Muscle layer of colon (tissue), 2 donors: Measurements from ENCODE around the gene PATL2.
"Not testable (repeated sequence)": the region's sequence is repeated elsewhere in the genome, so short reads cannot be mapped to it uniquely, and the experiment has no call there.

Source experiments
- H3K27ac ChIP-seq: one replicate; pipeline ENCODE4 v1.7.0; 2013; ENCODE audit warnings: low read depth, mild to moderate bottlenecking, low read length, moderate library complexity
- H3K27me3 ChIP-seq, 2 donors: one replicate each; pipeline ENCODE4 v1.7.0; 2013; ENCODE audit warnings: low read length in 2 of 2, mild to moderate bottlenecking in 2 of 2; ENCODE audit not compliant: insufficient read depth in 2 of 2, control insufficient read depth in 1 of 2
- H3K36me3 ChIP-seq: one replicate; pipeline ENCODE4 v1.7.0; 2013; ENCODE audit warnings: mild to moderate bottlenecking, low read length; ENCODE audit not compliant: insufficient read depth
- H3K4me1 ChIP-seq: one replicate; pipeline ENCODE4 v1.7.0; 2013; ENCODE audit warnings: mild to moderate bottlenecking, low read length; ENCODE audit not compliant: insufficient read depth
- H3K4me3 ChIP-seq, 2 donors: one replicate each; pipeline ENCODE4 v1.7.0; 2013; ENCODE audit warnings: low read length in 2 of 2, low read depth in 1 of 2, mild to moderate bottlenecking in 1 of 2, moderate library complexity in 1 of 2
- H3K9ac ChIP-seq: one replicate; pipeline ENCODE4 v1.7.0; 2013; ENCODE audit warnings: low read length
- H3K9me3 ChIP-seq: one replicate; pipeline ENCODE4 v1.7.0; 2013; ENCODE audit warnings: mild to moderate bottlenecking, low read length
- donor health status: abdominal sarcoma.
- donor health status: Adenocarcinoma of cecum.

PATL2 gene

DNA sequence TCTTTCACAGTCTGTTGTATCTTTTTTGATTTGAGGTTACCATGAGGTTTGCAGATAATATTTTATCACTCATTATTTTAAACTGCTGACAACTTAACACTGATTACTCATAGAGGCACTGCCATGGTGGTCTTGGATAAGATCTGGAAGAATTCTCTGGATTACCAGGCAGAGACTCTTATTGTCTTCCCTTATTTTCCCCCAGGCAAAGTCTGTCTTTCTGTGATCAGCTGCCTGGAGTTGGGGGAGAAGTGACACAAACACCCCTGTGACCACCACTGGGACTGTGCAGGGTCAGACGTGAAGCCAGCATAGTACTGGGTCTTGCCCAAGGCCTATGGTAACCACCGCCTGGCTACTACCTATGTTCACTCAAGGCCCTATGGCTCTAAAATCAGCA lies 4.7 kb downstream of the PATL2 start:
- H3K27ac ChIP-seq: no peak overlapping the region
- H3K9ac ChIP-seq: no peak overlapping the region
- no peak overlapping the region for H3K4me3 ChIP-seq
- no peaks in the 10 kb centered on the region for H3K27me3 ChIP-seq
- H3K36me3 ChIP-seq: no peaks in the 10 kb centered on the region
- H3K4me1 ChIP-seq: peaks cover 4% of the 10 kb centered on the region
- no peaks in the 10 kb centered on the region for H3K9me3 ChIP-seq

DNA sequence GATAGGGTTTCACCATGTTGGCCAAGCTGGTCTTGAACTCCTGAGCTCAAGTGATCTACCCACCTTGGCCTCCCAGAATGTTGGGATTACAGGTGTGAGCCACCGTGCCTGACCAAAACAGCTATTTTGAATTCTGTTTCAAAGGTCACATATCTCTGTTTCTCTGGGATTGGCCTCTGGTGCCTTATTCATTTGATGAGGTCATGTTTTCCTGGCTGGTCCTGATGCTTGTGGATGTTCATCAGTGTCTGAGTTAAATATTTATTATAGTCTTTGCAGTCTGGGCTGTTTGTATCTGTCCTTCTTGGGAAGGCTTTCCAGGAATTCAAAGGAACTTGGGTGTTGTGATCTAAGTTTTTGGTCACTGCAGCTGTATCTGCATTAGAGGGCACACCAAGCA lies 5.1 kb downstream of the PATL2 start:
- Histone ChIP-seq H3K4me1 (peaks cover 4% of the 10 kb centered on the region), H3K27me3 (no peaks in the 10 kb centered on the region), H3K36me3 (no peaks in the 10 kb centered on the region), H3K9me3 (no peaks in the 10 kb centered on the region), H3K4me3 (no peak overlapping the region), H3K9ac (no peak overlapping the region), H3K27ac (no peak overlapping the region)

DNA sequence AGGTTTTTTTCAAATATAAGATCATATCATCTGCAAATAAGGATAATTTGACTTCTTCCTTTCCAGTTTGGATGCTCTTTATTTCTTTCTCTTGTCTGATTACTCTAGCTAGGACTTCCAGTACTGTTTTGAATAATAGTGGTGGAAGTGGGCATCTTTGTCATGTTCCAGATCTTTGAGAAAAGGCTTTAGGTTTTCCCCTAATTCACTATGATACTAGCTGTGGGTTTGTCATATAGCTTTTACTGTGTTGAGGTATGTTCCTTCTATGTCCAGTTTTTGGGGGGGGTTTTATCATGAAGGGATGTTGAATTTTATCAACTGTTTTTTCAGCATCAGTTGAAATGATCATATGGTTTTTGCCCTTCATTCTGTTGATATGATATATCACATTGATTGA lies 10.4 kb downstream of the PATL2 start:
- H3K4me3 ChIP-seq, H3K36me3 ChIP-seq, H3K9me3 ChIP-seq, H3K9ac ChIP-seq, H3K4me1 ChIP-seq, H3K27me3 ChIP-seq, H3K27ac ChIP-seq: not testable (repeated sequence)

DNA sequence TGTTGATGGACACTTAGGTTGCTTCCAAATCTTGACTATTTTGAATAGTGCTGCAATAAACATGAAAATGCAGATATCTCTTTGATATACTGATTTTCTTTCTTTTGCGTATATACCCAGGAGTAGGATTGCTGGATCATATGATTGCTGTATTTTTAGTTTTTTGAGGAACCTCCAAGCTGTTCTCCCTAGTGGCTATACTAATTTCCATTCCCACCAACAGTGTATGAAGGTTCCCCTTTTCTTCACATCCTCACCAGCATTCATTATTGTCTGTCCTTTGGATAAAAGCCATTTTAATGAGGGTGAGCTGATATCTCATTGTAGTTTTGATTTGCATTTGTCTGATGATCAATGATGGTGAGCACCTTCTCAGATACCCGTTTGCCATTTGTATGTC lies 12.5 kb downstream of the PATL2 start:
- no peaks in the 10 kb centered on the region for H3K9me3 ChIP-seq
- no peaks in the 10 kb centered on the region for H3K4me1 ChIP-seq

DNA sequence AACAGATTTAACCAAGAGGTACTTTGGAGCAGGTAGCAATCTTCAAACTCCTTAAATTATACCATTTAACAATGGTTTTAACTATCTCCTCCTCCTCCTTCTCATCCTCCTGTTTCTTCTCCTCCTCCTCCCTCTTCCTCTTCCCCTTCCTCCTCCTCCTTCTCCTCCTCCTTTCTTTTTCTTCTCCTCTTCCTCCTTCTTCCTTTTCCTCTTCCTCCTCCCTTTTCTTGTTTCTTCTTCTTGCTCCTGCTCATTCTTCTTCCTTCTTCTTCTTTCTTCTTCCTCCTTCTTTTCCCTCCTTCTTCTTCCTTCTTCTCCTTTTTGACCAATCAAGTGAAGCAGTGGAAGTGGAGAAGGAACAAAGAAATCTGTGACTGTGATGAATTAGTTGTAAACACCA lies 14.1 kb downstream of the PATL2 start:
- H3K9me3 ChIP-seq: no peaks in the 10 kb centered on the region
- no peaks in the 10 kb centered on the region for H3K27me3 ChIP-seq
- no peak overlapping the region for H3K9ac ChIP-seq
- no peak overlapping the region for H3K4me3 ChIP-seq
- no peaks in the 10 kb centered on the region for H3K4me1 ChIP-seq
- no peak overlapping the region for H3K27ac ChIP-seq
- H3K36me3 ChIP-seq: no peaks in the 10 kb centered on the region

More for the DNA sequence above, 12.5 kb downstream of the PATL2 start:
- no peaks in the 10 kb centered on the region for H3K36me3 ChIP-seq
- no peak overlapping the region for H3K4me3 ChIP-seq
- no peak overlapping the region for H3K27ac ChIP-seq
- no peak overlapping the region for H3K9ac ChIP-seq
- no peaks in the 10 kb centered on the region for H3K27me3 ChIP-seq

DNA sequence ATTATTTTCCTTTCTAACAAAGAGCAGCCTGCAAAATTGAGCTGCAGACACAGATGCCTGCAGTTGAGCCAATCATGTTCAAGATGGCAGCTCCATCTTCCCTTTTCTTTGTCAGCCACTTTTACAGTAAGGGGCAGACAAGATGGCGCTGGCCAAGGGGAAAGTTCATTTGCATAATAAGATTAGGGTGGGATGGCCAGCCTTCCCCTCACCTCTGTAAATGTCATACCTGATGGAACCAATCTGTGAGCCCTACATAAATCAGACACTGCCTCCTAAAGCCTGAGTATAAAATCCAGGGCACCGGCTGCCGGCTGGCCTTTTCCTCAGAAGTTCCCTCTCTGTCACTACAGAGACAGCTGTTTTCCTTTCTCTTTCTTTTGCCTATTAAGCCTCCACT lies 15.8 kb downstream of the PATL2 start:
- H3K4me1 ChIP-seq: no peaks in the 10 kb centered on the region
- H3K27me3 ChIP-seq: no peaks in the 10 kb centered on the region
- H3K9ac ChIP-seq: no peak overlapping the region
- H3K4me3 ChIP-seq: no peak overlapping the region
- H3K9me3 ChIP-seq: no peaks in the 10 kb centered on the region
- no peaks in the 10 kb centered on the region for H3K36me3 ChIP-seq
- H3K27ac ChIP-seq: no peak overlapping the region

DNA sequence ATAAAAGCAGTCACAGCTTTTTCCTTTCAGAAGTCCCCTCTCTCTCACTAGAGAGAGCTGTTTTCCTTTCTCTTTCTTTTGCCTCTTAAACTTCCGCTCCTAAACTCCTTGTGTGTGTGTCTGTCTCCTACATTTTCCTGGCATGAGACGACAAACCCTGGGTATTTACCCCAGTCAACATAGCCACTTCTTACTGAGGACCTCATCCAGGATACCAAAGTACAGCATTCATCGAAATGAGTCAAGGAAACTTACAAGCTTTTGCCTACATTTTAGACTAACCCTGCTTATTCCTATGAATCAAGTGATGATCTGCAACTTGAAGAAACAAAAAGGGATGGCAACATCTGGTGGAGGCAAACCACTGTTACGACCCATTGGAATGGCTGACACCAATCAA lies 16.7 kb downstream of the PATL2 start:
- H3K27ac ChIP-seq: no peak overlapping the region
- H3K4me3 ChIP-seq: no peak overlapping the region
- H3K9me3 ChIP-seq: no peaks in the 10 kb centered on the region
- H3K27me3 ChIP-seq: no peaks in the 10 kb centered on the region
- no peaks in the 10 kb centered on the region for H3K4me1 ChIP-seq
- no peak overlapping the region for H3K9ac ChIP-seq
- no peaks in the 10 kb centered on the region for H3K36me3 ChIP-seq

DNA sequence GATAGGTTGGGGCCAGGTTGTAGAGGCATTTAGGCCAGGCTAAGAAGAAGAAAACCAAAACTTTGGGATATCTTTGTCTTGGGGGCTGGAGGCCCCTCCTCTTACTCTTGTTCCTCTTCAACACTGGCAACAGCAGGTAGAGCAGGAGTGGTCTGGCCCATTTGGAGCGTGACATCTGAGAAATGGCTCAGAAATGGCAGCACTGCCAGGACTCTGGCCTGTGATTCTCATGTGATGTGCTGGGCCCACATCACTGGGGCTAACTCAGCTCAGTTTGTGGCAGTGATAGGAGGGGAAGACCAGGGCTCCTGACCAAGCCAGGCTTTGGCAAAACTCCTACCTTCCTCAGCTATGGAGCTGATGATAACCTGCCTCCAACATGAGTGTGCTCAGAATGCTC lies 18.5 kb downstream of the PATL2 start:
- Histone ChIP-seq H3K4me1 (no peaks in the 10 kb centered on the region), H3K27ac (no peak overlapping the region), H3K36me3 (no peaks in the 10 kb centered on the region), H3K4me3 (no peak overlapping the region), H3K9ac (no peak overlapping the region), H3K9me3 (no peaks in the 10 kb centered on the region), H3K27me3 (no peaks in the 10 kb centered on the region)

DNA sequence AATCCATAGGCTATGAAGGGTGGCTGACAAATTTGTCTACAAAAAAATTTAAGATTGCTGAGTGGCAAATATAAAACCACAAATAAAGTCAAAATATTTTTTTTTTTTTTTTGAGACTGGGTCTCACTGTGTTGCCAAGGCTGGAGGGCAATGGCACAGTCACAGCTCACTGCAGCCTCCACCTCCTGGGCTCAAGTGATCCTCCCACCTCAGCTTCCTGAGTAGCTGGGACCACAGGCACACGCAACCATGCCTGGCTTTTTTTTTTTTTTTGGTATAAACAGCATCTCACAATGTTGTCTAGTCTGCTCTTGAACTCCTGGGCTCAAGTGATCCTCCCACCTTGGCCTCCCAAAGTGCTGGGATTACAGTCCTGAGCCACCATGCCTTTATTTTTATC lies 20.9 kb downstream of the PATL2 start:
- not testable (repeated sequence) for H3K27ac ChIP-seq, H3K4me3 ChIP-seq, H3K27me3 ChIP-seq, H3K36me3 ChIP-seq, H3K9ac ChIP-seq, H3K9me3 ChIP-seq, H3K4me1 ChIP-seq

DNA sequence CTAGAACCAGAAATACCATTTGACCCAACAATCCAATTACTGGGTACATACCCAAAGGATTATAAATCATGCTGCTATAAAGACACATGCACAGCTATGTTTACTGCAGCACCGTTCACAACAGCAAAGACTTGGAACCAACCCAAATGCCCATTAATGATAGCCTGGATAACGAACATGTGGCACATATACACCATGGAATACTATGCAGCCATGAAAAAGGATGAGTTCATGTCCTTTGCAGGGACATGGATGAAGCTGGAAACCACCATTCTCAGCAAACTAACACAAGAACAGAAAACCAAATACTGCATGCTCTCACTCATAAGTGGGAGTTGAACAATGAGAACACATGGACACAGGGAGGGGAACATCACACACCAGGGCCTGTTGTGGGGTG lies 21.8 kb downstream of the PATL2 start:
- not testable (repeated sequence) for H3K9ac ChIP-seq, H3K27me3 ChIP-seq, H3K36me3 ChIP-seq, H3K4me1 ChIP-seq, H3K9me3 ChIP-seq, H3K27ac ChIP-seq, H3K4me3 ChIP-seq

DNA sequence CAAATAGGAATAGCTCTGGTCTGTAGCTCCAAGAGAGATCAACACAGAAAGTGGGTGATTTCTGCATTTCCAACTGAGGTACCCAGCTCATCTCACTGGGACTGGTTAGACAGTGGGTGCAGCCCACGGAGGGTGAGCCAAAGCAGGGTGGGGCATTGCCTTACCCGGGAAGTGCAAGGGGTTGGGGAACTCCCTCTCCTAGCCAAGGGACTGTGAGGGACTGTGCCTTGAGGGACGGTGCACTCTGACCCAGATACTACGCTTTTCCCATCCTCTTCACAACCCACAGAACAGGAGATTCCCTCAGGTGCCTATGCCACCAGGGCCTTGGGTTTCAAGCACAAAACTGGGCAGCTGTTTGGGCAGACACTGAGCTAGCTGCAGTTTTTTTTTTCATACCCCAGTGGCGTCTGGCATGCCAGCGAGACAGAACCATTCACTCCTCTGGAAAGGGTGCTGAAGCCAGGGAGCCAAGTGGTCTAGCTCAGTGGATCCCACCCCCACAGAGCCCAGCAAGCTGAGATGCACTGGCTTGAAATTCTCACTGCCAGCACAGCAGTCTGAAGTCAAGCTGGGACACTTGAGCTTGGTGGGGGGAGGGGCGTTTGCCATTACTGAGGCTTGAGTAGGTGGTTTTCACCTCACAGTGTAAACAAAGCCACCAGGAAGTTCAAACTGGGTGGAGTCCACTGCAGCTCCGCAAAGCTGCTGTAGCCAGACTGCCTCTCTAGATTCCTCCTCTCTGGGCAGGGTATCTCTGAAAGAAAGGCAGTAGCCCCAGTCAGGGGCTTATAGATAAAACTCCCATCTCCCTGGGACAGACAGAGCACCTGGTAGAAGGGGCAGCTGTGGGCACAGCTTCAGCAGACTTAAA lies 28.1 kb downstream of the PATL2 start:
- H3K27ac ChIP-seq, H3K9ac ChIP-seq, H3K4me3 ChIP-seq, H3K4me1 ChIP-seq, H3K36me3 ChIP-seq, H3K27me3 ChIP-seq, H3K9me3 ChIP-seq: not testable (repeated sequence)

DNA sequence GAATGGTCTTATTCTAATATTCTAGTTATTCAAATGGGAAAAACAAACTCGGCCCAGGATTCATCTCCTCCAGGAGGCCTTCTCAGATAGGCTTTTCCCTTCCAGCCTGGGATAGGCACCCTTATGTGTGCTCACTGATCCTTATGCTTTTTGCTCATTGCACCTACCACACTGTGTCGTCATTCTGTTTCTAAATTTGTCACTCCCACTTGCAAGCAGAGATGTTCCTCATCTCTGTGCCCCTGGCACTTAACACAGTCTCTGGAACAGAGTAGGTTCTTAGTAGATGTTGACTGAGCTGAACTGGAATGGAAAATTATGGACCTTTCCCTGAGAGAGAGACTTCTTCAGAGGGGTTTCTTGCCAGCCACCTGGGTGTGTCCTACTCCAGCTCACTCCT lies 28.9 kb downstream of the PATL2 start:
- Histone ChIP-seq H3K27ac (no peak overlapping the region), H3K36me3 (no peaks in the 10 kb centered on the region), H3K27me3 (no peaks in the 10 kb centered on the region), H3K4me3 (no peak overlapping the region), H3K4me1 (no peaks in the 10 kb centered on the region), H3K9me3 (no peaks in the 10 kb centered on the region), H3K9ac (no peak overlapping the region)
